Body of pancreas (tissue), 4 donors: ENCODE results near the gene HSPB7.
"Not testable (repeated sequence)": the region's sequence is repeated elsewhere in the genome, so short reads cannot be mapped to it uniquely, and the experiment has no call there.

ENCODE experiments used
- POLR2A ChIP-seq, 3 donors: fragments of 450-650 bp; IDR thresholded peaks; one replicate each; pipeline ENCODE4 v1.6.1; 2016; ENCODE audit warnings: antibody characterized with exemption in 3 of 3, mild to moderate bottlenecking in 2 of 3
- TF ChIP-seq, protein P1 (sequence below), 7 experiments: fragments of 450-650 bp in 4 of 7; fragments of 200-600 bp in 3 of 7; sonication (generic) in 3 of 7; IDR thresholded peaks; one replicate each; pipeline ENCODE4 v1.5.1; 2016 to 2019; ENCODE audit warnings: antibody characterized with exemption in 7 of 7

DNA sequence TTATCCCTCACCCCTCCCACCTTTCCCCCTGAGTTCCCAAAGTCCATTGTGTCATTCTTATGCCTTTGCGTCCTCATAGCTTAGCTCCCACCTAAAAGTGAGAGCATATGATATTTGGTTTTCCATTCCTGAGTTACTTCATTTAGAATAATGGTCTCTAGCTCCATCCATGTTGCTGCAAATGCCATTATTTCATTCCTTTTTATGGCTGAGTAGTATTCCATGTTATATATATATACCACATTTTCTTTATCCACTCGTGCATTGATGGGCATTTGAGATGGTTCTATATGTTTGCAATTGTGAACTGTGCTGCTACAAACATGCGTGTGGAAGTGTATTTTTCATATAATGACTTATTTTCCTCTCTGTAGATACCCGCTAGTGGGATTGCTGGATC lies 39.9 kb downstream of the HSPB7 start:
- TF ChIP-seq, protein P1, sequence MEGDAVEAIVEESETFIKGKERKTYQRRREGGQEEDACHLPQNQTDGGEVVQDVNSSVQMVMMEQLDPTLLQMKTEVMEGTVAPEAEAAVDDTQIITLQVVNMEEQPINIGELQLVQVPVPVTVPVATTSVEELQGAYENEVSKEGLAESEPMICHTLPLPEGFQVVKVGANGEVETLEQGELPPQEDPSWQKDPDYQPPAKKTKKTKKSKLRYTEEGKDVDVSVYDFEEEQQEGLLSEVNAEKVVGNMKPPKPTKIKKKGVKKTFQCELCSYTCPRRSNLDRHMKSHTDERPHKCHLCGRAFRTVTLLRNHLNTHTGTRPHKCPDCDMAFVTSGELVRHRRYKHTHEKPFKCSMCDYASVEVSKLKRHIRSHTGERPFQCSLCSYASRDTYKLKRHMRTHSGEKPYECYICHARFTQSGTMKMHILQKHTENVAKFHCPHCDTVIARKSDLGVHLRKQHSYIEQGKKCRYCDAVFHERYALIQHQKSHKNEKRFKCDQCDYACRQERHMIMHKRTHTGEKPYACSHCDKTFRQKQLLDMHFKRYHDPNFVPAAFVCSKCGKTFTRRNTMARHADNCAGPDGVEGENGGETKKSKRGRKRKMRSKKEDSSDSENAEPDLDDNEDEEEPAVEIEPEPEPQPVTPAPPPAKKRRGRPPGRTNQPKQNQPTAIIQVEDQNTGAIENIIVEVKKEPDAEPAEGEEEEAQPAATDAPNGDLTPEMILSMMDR (IDR thresholded peaks at IDR 0.05) = not testable (repeated sequence)
- TF ChIP-seq POLR2A (IDR thresholded peaks at IDR 0.05) = not testable (repeated sequence)
